Esophagus squamous epithelium (tissue), 5 donors: Measurements from ENCODE around the gene SEMA4B. TPM values are rescaled to one million over a fixed set of nuclear protein-coding genes. Genes with fewer than 3 reads are reported as not detected.
A peak's percentile ranks its signal among the peaks of the same experiment; 100 is the strongest.

Source experiments
- DNase-seq: peaks from one replicate; lab custom pipeline; 2025; lab: John Stamatoyannopoulos, UW
- H3K27ac ChIP-seq, 4 donors: fragments of 200-600 bp; sonication (generic); one replicate each; pipeline ENCODE4 v1.5.1; 2016 to 2019; ENCODE audit warnings: mild to moderate bottlenecking in 1 of 4
- H3K27me3 ChIP-seq, 4 donors: fragments of 200-600 bp; sonication (generic); 1 replicate in 3 of 4; 2 replicates in 1 of 4; pipeline versions ENCODE4 v1.5.1 to v1.6.0; 2017 to 2021; ENCODE audit warnings: antibody characterized with exemption in 1 of 4
- H3K36me3 ChIP-seq, 3 donors: fragments of 200-600 bp; sonication (generic); one replicate each; pipeline ENCODE4 v1.5.1; 2016 to 2019
- H3K4me1 ChIP-seq, 3 donors: fragments of 200-600 bp; sonication (generic); one replicate each; pipeline ENCODE4 v1.5.1; 2017 to 2019
- H3K4me3 ChIP-seq, 4 donors: fragments of 200-600 bp; sonication (generic); 1 replicate in 3 of 4; 2 replicates in 1 of 4; pipeline ENCODE4 v1.5.1; 2016 to 2019; ENCODE audit warnings: mild to moderate bottlenecking in 2 of 4, moderate library complexity in 1 of 4
- H3K9me3 ChIP-seq, 3 donors: fragments of 200-600 bp; sonication (generic); one replicate each; pipeline ENCODE4 v1.5.1; 2016 to 2019
- POLR2A ChIP-seq, 4 donors: fragments of 450-650 bp; IDR thresholded peaks; one replicate each; pipeline ENCODE4 v1.6.1; 2017; ENCODE audit warnings: antibody characterized with exemption in 4 of 4, mild to moderate bottlenecking in 4 of 4, moderate library complexity in 3 of 4
- WGBS, 2 donors: methylation state at CpG; one replicate each; pipeline ENCODE4 v1.1.5; 2018; 5-methylcytosine and 5-hydroxymethylcytosine counted together
- intact Hi-C: fragments of 100-400 bp; cut with DNase I; formaldehyde crosslinking; loops from one replicate; pipeline ENCODE4 v1.15.0; 2022
- total RNA-seq, 4 donors: library from RNA; depleted of rRNA; stranded (reverse); fragments of >200 nt; gene quantifications; one replicate each; pipeline ENCODE4 v1.1.0, GENCODE V29; 2016
- TF ChIP-seq, protein P1 (sequence below), 6 experiments: fragments of 450-650 bp in 4 of 6; fragments of 200-600 bp in 2 of 6; sonication (generic) in 2 of 6; IDR thresholded peaks; one replicate each; pipeline ENCODE4 v1.5.1; 2016 to 2019; ENCODE audit warnings: antibody characterized with exemption in 6 of 6, mild to moderate bottlenecking in 4 of 6, moderate library complexity in 4 of 6
- donor health status: DM: yes; HTN: yes; CAD: no.

SEMA4B gene
- total RNA-seq, 4 donors from 2014 or later: 87.9 to 209 (median 136) TPM

DNA sequence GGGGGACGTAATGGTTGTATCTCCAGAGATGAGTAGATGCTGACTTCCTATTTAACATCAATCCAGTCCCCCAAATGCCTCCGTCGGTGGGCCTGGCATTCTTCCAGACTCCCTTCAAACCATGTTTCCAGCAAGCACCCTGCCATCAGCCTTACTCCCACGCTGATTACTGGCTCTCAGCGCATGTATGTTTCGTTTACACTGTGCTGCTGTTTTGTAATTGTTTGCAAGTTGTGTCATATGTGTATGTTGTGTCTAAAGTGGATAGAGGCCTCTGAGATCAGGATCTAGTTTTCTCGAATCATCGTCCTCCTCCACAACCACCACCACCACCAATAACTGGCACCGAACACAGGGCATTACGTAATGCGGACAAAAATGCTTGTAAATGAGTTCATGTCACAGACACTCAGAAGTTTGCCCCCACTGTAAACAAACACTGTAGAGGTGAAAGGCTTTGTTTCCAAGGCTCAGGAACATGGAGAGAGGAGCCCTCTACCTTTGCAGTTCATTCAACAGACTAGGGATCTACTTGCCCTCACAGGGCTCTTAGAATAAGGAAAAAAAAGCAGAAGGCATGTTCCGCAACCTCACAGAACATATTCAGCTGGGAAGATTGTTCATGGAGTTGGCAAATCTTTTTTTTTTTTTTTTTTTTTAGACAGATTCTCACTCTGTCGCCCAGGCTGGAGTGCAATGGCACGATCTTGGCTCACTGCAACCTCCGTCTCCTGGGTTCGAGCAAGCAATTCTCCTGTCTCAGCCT lies 46.1 kb upstream of the SEMA4B start:
- TF ChIP-seq, protein P1, sequence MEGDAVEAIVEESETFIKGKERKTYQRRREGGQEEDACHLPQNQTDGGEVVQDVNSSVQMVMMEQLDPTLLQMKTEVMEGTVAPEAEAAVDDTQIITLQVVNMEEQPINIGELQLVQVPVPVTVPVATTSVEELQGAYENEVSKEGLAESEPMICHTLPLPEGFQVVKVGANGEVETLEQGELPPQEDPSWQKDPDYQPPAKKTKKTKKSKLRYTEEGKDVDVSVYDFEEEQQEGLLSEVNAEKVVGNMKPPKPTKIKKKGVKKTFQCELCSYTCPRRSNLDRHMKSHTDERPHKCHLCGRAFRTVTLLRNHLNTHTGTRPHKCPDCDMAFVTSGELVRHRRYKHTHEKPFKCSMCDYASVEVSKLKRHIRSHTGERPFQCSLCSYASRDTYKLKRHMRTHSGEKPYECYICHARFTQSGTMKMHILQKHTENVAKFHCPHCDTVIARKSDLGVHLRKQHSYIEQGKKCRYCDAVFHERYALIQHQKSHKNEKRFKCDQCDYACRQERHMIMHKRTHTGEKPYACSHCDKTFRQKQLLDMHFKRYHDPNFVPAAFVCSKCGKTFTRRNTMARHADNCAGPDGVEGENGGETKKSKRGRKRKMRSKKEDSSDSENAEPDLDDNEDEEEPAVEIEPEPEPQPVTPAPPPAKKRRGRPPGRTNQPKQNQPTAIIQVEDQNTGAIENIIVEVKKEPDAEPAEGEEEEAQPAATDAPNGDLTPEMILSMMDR (IDR thresholded peaks at IDR 0.05): no peak
- TF ChIP-seq POLR2A (IDR thresholded peaks at IDR 0.05): no peak
- 74 to 79% methylated on average over 15 to 16 of the region's 16 CpGs for whole genome bisulfite sequencing, 2 donors
- no peaks in the 10 kb centered on the region for H3K27me3 ChIP-seq
- DNase-seq: no peak
- no peaks in the 10 kb centered on the region for H3K36me3 ChIP-seq
- H3K4me1 ChIP-seq: peaks cover 20 to 44% (median 24%) of the 10 kb centered on the region in 3 donors
- H3K27ac ChIP-seq: peak overlapping the region in 2 of 4 donors; percentile 3 to 16
- intact Hi-C loops: no loop called here
- H3K4me3 ChIP-seq: no peak overlapping the region
- no peaks in the 10 kb centered on the region for H3K9me3 ChIP-seq

DNA sequence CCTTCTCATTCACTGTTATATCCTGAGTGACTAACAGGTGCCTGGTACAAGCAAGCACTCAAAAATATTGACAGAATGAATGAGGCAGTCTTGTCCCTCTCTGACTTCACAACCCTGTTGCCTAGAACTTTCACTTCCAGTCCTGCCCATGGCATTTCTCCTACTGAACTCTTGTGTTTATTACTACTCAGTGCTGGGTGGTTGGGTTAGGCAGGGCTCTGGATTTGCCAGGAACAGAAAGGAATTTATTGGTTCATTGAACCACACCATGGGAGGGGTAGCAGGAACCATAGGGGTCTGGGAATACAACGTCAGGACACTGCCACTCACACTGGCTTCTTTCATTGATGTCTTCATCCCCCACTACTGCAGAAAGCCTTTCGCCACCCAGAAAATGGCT lies 41.9 kb upstream of the SEMA4B start:
- Histone ChIP-seq H3K36me3 (no peaks in the 10 kb centered on the region), H3K27me3 (no peaks in the 10 kb centered on the region), H3K4me1 (peaks cover 34 to 71% (median 53%) of the 10 kb centered on the region in 3 donors), H3K27ac (peak overlapping the region; percentile 82 to 93 (median 87)), H3K4me3 (no peak overlapping the region), H3K9me3 (no peaks in the 10 kb centered on the region)
- no peak for DNase-seq
- intact Hi-C loops: no loop called here
- 66 to 80% methylated on average over 2 of the region's 2 CpGs for WGBS, 2 donors
- TF ChIP-seq, protein P1 (IDR thresholded peaks at IDR 0.05): no peak
- TF ChIP-seq POLR2A (IDR thresholded peaks at IDR 0.05): no peak

DNA sequence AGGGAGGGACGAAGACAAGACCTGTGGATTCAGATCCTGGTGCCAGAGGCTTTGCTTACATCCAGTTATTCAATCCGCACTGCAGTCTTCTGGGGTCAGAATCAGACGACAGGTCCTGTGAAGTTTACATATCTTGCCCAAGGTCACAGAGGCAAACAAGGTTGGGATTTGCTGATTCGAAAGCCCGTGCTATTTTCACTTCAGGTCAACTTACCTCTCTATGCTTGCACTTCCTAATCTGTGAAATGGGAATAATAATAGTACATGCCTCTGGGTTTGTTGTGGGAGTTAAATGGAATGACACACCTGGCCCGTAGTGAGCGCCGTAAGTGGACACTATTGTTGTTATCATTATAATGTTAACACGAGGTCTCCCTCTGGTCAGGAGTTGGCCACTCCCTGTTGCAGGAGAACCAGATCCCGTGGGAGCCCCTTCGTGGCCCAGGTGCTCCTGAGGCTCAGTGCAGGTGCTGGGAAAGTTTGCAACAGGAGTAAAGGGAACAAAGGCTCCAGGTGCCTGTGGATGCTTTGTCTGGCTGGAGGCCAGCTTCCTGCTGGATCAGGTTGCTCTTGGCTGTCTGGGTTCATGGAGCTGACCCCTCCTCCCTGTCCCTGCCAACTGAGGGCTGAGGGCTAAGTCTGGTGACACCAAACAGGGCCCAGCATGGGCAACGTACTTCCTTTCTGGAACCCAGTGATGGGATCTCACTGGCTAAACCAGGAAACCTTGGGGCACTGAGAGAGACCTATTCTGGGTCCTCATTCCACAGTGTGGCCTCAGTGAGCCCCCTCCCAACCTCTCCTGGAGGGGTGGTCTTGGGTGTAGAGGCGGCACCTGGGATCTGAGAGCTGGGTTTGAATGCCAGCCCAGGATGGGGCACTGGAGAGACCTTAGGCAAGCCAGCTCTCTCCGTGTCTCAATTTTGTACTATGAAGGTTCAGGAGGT lies 40.1 kb upstream of the SEMA4B start:
- peaks cover 41 to 90% (median 60%) of the 10 kb centered on the region in 3 donors for H3K4me1 ChIP-seq
- H3K4me3 ChIP-seq: no peak overlapping the region
- H3K27ac ChIP-seq: peak overlapping the region; percentile 82 to 93 (median 87)
- no peaks in the 10 kb centered on the region for H3K36me3 ChIP-seq
- H3K27me3 ChIP-seq: no peaks in the 10 kb centered on the region
- TF ChIP-seq, protein P1 (IDR thresholded peaks at IDR 0.05): no peak
- no peak for TF ChIP-seq POLR2A (IDR thresholded peaks at IDR 0.05)
- no peaks in the 10 kb centered on the region for H3K9me3 ChIP-seq
- no peak for DNase-seq
- WGBS, 2 donors: 43 to 61% methylated on average over 12 to 13 of the region's 14 CpGs
- intact Hi-C loops: no loop called here

DNA sequence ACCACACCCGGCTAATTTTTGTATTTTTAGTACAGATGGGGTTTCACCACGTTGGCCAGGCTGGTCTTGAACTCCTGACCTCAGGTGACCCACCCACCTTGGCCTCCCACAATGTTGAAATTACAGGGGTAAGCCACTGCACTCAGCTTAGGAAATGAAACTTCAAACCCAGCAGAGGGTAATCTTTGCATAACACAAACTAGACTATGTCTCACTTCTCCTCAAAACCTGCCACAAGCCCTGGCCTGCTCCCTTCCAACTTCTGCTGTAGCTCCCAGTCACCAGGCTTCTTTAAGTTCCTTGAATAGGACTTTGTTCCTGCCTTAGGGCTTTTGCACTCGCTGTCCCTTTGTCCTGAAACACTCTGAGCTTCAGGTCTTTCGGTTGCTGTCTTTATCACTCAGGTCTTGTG lies 39.2 kb upstream of the SEMA4B start:
- intact Hi-C loops: no loop called here
- 29 to 33% methylated on average over 4 of the region's 4 CpGs for WGBS, 2 donors

More for the DNA sequence above, 39.2 kb upstream of the SEMA4B start:
- Histone ChIP-seq H3K36me3 (no peaks in the 10 kb centered on the region), H3K4me1 (peaks cover 41 to 99% (median 65%) of the 10 kb centered on the region in 3 donors), H3K27ac (peak overlapping the region; percentile 82 to 93 (median 87)), H3K27me3 (no peaks in the 10 kb centered on the region), H3K4me3 (no peak overlapping the region), H3K9me3 (no peaks in the 10 kb centered on the region)
- peak in 1 of 4 donors; percentile 16 for TF ChIP-seq POLR2A (IDR thresholded peaks at IDR 0.05)
- TF ChIP-seq, protein P1 (IDR thresholded peaks at IDR 0.05): no peak
- no peak for DNase-seq
